ENCODE data around the gene KDM7A.
"Not testable (repeated sequence)": the region's sequence is repeated elsewhere in the genome, so short reads cannot be mapped to it uniquely, and the experiment has no call there.

KDM7A gene

GRCh38 chr7:140168816-140169215 is 8.0 kb downstream of the KDM7A start:
- TF ChIP-seq CTCF (IDR thresholded peaks at IDR 0.05; ENCODE audit: borderline replicate concordance, insufficient read depth, low read depth, low read length) = no peak
- no peak overlapping the region for H3K4me3 ChIP-seq (ENCODE audit: low read depth, low read length)

- H3K4me3 ChIP-seq (ENCODE audit: low read depth, low read length) = no peak overlapping the region
- no peak for TF ChIP-seq CTCF (IDR thresholded peaks at IDR 0.05; ENCODE audit: borderline replicate concordance, insufficient read depth, low read depth, low read length)
Measured at GRCh38 chr7:140165422-140165821, 11.4 kb downstream of the KDM7A start.

- not testable (repeated sequence) for H3K4me3 ChIP-seq (ENCODE audit: low read depth, low read length)
Measured at GRCh38 chr7:140162081-140162480, 14.7 kb downstream of the KDM7A start.

GRCh38 chr7:140161047-140161446 is 15.7 kb downstream of the KDM7A start:
- TF ChIP-seq CTCF (IDR thresholded peaks at IDR 0.05; ENCODE audit: borderline replicate concordance, insufficient read depth, low read depth, low read length) = no peak

GRCh38 chr7:140160308-140160707 is 16.5 kb downstream of the KDM7A start:
- H3K4me3 ChIP-seq (ENCODE audit: low read depth, low read length) = no peak overlapping the region
- no peak for TF ChIP-seq CTCF (IDR thresholded peaks at IDR 0.05; ENCODE audit: borderline replicate concordance, insufficient read depth, low read depth, low read length)

More at GRCh38 chr7:140161047-140161446, 15.7 kb downstream of the KDM7A start:
- no peak overlapping the region for H3K4me3 ChIP-seq (ENCODE audit: low read depth, low read length)

- no peak overlapping the region for H3K4me3 ChIP-seq (ENCODE audit: low read depth, low read length)
- no peak for TF ChIP-seq CTCF (IDR thresholded peaks at IDR 0.05; ENCODE audit: borderline replicate concordance, insufficient read depth, low read depth, low read length)
Measured at GRCh38 chr7:140159497-140159896, 17.3 kb downstream of the KDM7A start.

GRCh38 chr7:140156460-140157080 is 20.2 kb downstream of the KDM7A start:
- no peak for TF ChIP-seq CTCF (IDR thresholded peaks at IDR 0.05; ENCODE audit: borderline replicate concordance, insufficient read depth, low read depth, low read length)
- H3K4me3 ChIP-seq (ENCODE audit: low read depth, low read length) = no peak overlapping the region
